D721Med (cell line): ENCODE results near the gene MALAT1.

Experiments used
- DNase-seq: peaks from one replicate; pipeline ENCODE4 v3.0.0; 2011; ENCODE audit warnings: low spot score; ENCODE audit not compliant: insufficient read length
- FAIRE-seq: peaks from 2 replicates; lab custom pipeline; 2011; peaks lifted over from hg19 to GRCh38; lab: Jason Lieb, UNC
- TF ChIP-seq, protein P1 (sequence below): IDR thresholded peaks from 2 replicates; pipeline ENCODE4 v1.5.1; 2012; ENCODE audit warnings: mild to moderate bottlenecking, control low read depth; ENCODE audit not compliant: insufficient read depth; ENCODE audit errors: missing control alignments

MALAT1 gene

DNA sequence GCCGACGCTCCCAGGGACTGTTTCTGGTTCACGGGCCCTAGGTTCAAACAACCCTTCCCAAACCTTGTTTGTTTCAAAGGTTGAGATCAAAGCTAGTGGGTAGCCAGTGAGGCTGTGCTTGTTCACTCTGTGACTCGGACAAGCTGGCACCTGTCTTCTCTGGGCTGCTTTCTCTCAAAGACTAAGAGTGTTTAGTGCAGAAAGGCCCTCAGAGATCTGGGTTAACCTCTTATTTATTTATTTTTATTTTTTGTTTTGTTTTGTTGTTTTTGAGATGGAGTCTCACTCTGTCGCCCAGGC lies 13.0 kb upstream of the MALAT1 start:
- no peak for FAIRE-seq
- no peak for DNase-seq
- TF ChIP-seq, protein P1, sequence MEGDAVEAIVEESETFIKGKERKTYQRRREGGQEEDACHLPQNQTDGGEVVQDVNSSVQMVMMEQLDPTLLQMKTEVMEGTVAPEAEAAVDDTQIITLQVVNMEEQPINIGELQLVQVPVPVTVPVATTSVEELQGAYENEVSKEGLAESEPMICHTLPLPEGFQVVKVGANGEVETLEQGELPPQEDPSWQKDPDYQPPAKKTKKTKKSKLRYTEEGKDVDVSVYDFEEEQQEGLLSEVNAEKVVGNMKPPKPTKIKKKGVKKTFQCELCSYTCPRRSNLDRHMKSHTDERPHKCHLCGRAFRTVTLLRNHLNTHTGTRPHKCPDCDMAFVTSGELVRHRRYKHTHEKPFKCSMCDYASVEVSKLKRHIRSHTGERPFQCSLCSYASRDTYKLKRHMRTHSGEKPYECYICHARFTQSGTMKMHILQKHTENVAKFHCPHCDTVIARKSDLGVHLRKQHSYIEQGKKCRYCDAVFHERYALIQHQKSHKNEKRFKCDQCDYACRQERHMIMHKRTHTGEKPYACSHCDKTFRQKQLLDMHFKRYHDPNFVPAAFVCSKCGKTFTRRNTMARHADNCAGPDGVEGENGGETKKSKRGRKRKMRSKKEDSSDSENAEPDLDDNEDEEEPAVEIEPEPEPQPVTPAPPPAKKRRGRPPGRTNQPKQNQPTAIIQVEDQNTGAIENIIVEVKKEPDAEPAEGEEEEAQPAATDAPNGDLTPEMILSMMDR, result no peak

DNA sequence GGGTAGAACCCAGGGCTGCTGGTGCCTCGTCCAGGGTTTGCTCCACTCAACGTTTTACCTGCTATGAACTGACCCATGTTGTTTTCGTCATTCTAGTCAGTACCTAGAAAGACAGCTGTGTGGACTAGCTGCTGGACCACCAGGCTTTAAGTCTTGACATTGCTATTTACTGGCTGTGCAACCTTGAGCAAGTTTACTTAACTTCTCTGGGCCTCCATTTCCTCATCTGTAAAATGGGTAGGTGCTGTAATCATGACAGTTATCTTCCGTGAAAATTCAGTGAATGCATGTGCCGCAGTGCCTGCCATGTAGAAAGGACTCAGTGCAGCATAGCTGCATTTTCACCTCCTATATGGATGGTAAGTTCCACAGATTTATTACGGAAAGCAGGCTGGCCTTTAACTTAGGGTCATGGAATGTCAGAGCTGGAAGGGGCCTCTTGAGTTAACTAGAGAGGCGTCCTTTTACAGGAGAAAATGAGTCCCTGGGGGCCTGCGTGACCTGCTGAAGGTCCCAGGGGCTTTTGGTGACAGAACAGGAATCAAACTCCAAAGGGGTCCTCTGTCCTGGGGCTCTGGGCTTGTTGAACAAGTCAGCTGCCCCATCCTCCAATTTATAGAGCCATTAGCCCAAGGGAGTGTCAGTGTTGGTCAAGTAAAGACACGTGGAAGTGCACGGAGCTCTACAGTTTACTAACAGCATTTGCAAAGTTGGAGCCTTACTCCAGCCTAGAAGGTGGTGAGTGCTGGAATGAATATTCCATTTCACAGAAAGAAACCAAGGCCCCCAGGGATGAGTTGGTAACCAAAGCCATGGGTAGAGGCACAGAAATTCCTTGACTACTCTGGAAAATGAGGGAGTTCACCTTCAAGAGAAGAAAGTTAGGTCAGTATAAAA lies 12.0 kb upstream of the MALAT1 start:
- TF ChIP-seq, protein P1, result no peak
- FAIRE-seq, result no peak

DNA sequence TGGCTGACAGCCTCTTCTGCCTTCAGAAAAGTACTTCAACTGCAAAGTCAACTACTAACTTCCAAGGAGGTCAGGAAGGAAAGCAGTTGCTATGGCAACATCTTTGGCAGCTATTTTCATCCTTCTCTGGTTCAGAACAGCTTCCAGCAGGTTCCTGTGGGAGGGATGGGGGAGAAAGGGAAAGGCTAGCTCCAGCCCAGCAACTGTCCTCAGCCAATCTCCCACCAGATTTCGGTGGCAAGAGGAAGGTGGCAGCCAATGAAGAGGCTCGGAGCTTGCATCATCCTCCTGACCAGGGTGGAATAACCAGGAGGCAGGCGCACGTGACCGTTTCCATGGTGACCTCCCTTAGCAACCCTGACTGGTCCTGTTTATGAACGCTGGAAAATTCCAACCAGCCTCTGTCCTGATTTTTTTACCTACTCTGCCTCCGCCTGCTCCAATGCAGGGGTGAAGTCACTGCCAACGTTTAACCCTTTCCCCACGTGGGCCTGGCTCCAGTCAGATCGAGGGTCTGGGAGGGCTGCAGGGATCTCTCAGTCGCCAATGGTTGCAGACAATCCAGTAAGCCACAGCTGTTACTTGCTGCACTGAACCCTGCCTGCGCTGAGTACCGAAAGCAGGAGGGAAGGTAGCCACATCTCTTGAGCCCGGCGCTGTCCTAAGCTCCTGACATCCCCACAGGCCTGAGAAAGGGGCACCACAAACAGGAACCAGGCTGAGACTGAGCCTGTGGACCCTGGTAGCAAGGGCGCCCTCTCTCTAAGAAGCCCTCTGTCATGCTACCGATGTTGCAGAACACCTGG lies 11.2 kb upstream of the MALAT1 start:
- DNase-seq (peak; percentile 78), FAIRE-seq (peak; percentile 61)
- TF ChIP-seq, protein P1, result no peak

More for the DNA sequence above, 12.0 kb upstream of the MALAT1 start:
- DNase-seq, result no peak

DNA sequence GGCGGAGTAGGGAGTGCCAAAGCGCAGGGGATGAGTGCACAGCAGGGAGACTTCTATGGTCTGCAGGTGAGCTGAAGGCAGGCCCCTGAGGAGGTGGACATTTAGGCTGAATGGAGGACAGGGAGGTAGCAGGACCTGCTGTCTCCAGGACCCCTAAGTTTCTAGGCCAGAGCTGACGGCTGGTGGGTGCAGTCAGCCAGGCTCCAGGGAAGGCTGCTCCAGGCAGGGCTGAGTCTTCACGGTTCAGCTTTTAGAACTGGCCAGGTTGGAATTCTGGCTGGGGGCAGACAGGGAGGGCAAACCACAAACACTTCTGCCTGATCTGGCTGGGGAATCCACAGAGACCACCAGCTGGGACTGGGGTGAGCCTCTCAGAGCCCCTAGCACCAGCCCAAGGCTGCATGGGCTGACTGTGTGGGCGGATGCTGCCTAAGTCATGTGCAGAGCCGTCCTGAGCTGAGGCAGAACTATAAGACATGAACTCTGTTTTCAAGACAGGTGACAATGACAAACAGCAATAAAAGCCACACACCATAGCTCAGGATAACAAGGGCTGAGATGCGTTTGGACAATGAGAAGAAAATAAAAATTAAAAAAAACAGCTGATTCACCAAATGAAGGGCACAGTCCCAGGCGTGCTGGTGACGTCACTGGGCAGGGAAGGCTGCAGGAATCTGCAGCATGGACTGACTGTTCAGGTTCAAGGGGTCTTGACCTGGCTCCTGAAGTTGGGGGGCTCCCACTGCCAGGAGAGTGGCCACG lies 10.4 kb upstream of the MALAT1 start:
- DNase-seq (no peak), FAIRE-seq (no peak)
- TF ChIP-seq, protein P1, result no peak

DNA sequence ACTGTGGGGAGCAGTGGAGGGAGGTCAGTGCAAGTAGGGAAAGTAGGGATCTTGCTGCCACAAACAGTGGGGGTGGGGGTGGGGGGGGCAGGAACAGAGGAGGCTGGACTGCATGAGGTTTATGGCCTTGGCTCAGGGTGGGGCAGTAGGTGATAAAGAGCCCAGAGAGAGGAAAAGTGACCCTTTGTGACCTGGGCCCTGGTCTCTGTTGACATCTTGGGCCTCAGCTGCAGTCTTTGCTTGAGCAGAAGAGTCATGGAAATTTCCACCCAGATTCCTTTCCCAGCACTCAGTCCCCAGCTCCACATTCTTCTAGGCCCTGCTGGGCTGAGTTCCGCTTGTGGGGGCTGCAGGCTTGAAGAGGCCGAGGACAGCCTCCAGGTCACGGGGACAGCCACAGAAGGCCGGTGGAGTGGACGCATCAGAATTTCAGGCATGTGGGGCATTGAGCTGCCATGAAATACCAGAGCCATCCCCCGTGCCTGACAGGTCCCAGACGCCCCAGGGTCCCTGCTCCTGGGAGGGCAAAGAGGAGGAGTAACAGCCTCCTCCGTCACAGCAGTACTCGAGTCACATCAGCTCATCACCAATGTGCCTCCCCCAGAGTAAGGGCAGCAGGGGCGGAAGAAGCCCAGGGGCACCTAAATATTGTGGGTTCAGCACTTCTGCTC lies 9.7 kb upstream of the MALAT1 start:
- DNase-seq (no peak), FAIRE-seq (no peak)
- TF ChIP-seq, protein P1, result no peak

DNA sequence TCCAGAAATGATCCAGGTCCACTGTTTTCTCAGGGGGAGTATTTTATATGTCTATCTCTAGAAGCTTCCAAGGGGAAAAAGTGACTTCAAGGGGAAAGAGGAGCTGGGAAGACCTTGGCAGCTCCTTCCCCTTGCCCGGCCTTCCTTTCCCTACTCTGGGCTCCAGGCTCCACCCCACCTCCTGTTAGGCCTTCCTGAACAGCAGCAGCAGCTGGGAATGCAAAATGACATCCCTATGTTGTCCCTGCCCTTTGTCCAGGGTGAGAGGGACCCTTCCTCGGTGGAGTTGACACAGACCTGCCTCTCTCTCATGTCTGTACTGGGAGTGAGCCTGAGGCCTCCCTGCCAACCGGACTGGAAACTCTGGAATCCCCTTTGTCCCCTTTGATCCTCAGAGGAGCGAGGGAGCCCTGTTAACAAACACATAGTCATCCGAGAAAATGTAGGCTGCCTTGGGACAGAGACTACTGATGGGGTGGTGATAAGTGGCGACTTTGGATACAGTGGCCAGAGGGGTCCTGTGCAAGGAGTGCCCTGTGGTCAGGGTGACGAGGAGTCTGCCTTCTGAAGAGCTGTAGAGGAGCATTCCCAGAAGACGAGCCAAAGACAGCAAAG lies 9.0 kb upstream of the MALAT1 start:
- FAIRE-seq (no peak), DNase-seq (no peak)
- TF ChIP-seq, protein P1, result no peak
